ENCODE results near the gene CLIC4.
"Not testable (repeated sequence)": the region's sequence is repeated elsewhere in the genome, so short reads cannot be mapped to it uniquely, and the experiment has no call there.

DNA sequence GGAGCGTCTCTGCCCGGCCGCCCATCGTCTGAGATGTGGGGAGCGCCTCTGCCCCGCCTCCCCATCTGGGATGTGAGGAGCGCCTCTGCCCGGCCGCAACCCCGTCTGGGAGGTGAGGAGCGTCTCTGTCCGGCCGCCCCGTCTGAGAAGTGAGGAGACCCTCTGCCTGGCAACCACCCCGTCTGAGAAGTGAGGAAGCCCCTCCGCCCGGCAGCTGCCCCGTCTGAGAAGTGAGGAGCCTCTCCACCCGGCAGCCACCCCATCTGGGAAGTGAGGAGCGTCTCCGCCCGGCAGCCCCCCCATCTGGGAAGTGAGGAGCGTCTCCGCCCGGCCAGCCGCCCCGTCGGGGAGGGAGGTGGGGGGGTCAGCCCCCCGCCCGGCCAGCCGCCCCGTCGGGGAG lies 54.0 kb downstream of the CLIC4 start:
- TF ChIP-seq, protein P1, sequence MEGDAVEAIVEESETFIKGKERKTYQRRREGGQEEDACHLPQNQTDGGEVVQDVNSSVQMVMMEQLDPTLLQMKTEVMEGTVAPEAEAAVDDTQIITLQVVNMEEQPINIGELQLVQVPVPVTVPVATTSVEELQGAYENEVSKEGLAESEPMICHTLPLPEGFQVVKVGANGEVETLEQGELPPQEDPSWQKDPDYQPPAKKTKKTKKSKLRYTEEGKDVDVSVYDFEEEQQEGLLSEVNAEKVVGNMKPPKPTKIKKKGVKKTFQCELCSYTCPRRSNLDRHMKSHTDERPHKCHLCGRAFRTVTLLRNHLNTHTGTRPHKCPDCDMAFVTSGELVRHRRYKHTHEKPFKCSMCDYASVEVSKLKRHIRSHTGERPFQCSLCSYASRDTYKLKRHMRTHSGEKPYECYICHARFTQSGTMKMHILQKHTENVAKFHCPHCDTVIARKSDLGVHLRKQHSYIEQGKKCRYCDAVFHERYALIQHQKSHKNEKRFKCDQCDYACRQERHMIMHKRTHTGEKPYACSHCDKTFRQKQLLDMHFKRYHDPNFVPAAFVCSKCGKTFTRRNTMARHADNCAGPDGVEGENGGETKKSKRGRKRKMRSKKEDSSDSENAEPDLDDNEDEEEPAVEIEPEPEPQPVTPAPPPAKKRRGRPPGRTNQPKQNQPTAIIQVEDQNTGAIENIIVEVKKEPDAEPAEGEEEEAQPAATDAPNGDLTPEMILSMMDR (IDR thresholded peaks at IDR 0.05): not testable (repeated sequence)
- not testable (repeated sequence) for TF ChIP-seq POLR2A, EP300 (IDR thresholded peaks at IDR 0.05)

All from tibial nerve (tissue), 4 donors.